NCI-H69 (cell line): ENCODE results near the gene TMEM54.

Experiments used
- DNase-seq: peaks from one replicate; lab custom pipeline; 2025; lab: John Stamatoyannopoulos, UW

Gene TMEM54

GRCh38 chr1:32864375-32865019 lies 36.7 kb downstream of the TMEM54 start:
- no peak for DNase-seq

GRCh38 chr1:32863881-32864245 lies 37.3 kb downstream of the TMEM54 start:
- DNase-seq: no peak

- peak; percentile 33 for DNase-seq
Observed at GRCh38 chr1:32863218-32863880, 37.8 kb downstream of the TMEM54 start.

- no peak for DNase-seq
Observed at GRCh38 chr1:32861904-32862695, 39.1 kb downstream of the TMEM54 start.

- no peak for DNase-seq
Observed at GRCh38 chr1:32860566-32860965, 40.6 kb downstream of the TMEM54 start.

GRCh38 chr1:32859915-32860314 lies 41.3 kb downstream of the TMEM54 start:
- no peak for DNase-seq

GRCh38 chr1:32858791-32859190 lies 42.4 kb downstream of the TMEM54 start:
- DNase-seq: no peak

- no peak for DNase-seq
Observed at GRCh38 chr1:32858136-32858535, 43.1 kb downstream of the TMEM54 start.

GRCh38 chr1:32855861-32856617 lies 45.1 kb downstream of the TMEM54 start:
- no peak for DNase-seq

GRCh38 chr1:32848354-32849063 lies 52.7 kb downstream of the TMEM54 start:
- DNase-seq: peak; percentile 16
